K562 (cell line): ENCODE data around the gene FOXK2. TPM values are rescaled to one million over a fixed set of nuclear protein-coding genes. Genes with fewer than 3 reads are reported as not detected.

Experiments used
- ATF1 ChIP-seq, 2 experiments: fragments of 450-650 bp in 1 of 2; IDR thresholded peaks; 2 replicates each; pipeline ENCODE4 v1.6.1; 2016; ENCODE audit warnings: missing compliant biosample characterization in 1 of 2, missing genetic modification characterization in 1 of 2
- CBFA2T2 ChIP-seq: fragments of 450-650 bp; conservative IDR thresholded peaks from 2 replicates; pipeline ENCODE4 v1.6.1; 2017; ENCODE audit warnings: mild to moderate bottlenecking
- CHD1 ChIP-seq: fragments of 200-600 bp; sonication (generic); IDR thresholded peaks from one replicate; pipeline ENCODE4 v1.6.1; 2012; ENCODE audit warnings: mild to moderate bottlenecking, moderate library complexity, low read length, inconsistent platforms
- IFI16 ChIP-seq: fragments of 250-450 bp; sonication (Bioruptor Pico); IDR thresholded peaks from 2 replicates; pipeline ENCODE4 v2.1.2; 2022; ENCODE audit warnings: mild to moderate bottlenecking, inconsistent platforms
- JUN ChIP-seq, 2 experiments: sonication (generic) in 1 of 2; formaldehyde crosslinking in 1 of 2; IDR thresholded peaks; 2 replicates each; pipeline versions ENCODE4 v1.6.1 to v1.8.0; 2012 to 2022; ENCODE audit warnings: borderline replicate concordance in 2 of 2, mild to moderate bottlenecking in 2 of 2, improper control_type of control experiment in 1 of 2, low read depth in 1 of 2, low read length in 1 of 2, missing genetic modification reagents in 1 of 2
- KLF6 ChIP-seq: fragments of 250-450 bp; sonication (Bioruptor Pico); IDR thresholded peaks from 2 replicates; pipeline ENCODE4 v1.4.0; 2020; ENCODE audit warnings: mild to moderate bottlenecking, moderate library complexity, borderline replicate concordance
- YY1 ChIP-seq, 3 experiments: IDR thresholded peaks; 2 replicates each; pipeline ENCODE4 v1.6.1; 2011; ENCODE audit warnings: low read length in 2 of 3, mild to moderate bottlenecking in 2 of 3, moderate library complexity in 2 of 3, borderline replicate concordance in 1 of 3, control low read depth in 1 of 3, low read depth in 1 of 3; ENCODE audit not compliant: insufficient read depth in 3 of 3, insufficient replicate concordance in 2 of 3, control insufficient read depth in 1 of 3, insufficient read length in 1 of 3; ENCODE audit errors: extremely low read depth in 1 of 3
- ZNF140 ChIP-seq: fragments of 250-450 bp; sonication (Bioruptor Pico); IDR thresholded peaks from 2 replicates; pipeline ENCODE4 v1.8.0; 2021; ENCODE audit warnings: moderate library complexity, mild to moderate bottlenecking, inconsistent platforms
- ZNF174 ChIP-seq: fragments of 250-450 bp; sonication (Bioruptor Pico); IDR thresholded peaks from 2 replicates; pipeline ENCODE4 v1.4.0; 2020; ENCODE audit warnings: mild to moderate bottlenecking
- polyA plus RNA-seq, 8 experiments: library from polyadenylated mRNA; depleted of rRNA in 4 of 8; stranded (reverse) in 5 of 8; unstranded in 3 of 8; fragments of >200 nt; fragmentation: Nextera tagmentation in 2 of 8; fragmentation: Illumina TruSeq in 1 of 8; extraction: Ambion mirVana in 2 of 8; extraction: Trizol in 1 of 8; gene quantifications; 2 replicates each; pipeline versions ENCODE4 v1.2.1 to v1.2.3, GENCODE V29; 2011 to 2014; ENCODE audit warnings: inconsistent platforms in 1 of 8, missing spikeins in 1 of 8
- total RNA-seq, 7 experiments: library from RNA; depleted of rRNA in 6 of 7; stranded (reverse); fragments of >200 nt in 6 of 7; fragmentation: Illumina TruSeq in 2 of 7; extraction: Trizol in 2 of 7; gene quantifications; 2 replicates each; pipeline versions ENCODE4 v1.2.1 to v1.2.3, GENCODE V29; 2011 to 2021; ENCODE audit warnings: low replicate concordance in 1 of 7
- TF ChIP-seq, protein P1 (sequence below), 2 experiments: IDR thresholded peaks; 2 replicates each; pipeline ENCODE4 v1.6.1; 2012; ENCODE audit warnings: improper control_type of control experiment in 2 of 2, low read depth in 2 of 2, low read length in 2 of 2, borderline replicate concordance in 1 of 2
- TF ChIP-seq, protein P2 (sequence below): fragments of 450-650 bp; IDR thresholded peaks from 2 replicates; pipeline ENCODE4 v1.6.1; 2016
- TF ChIP-seq, protein P3 (sequence below): sonication (generic); formaldehyde crosslinking; IDR thresholded peaks from 2 replicates; pipeline ENCODE4 v1.8.1; 2022; ENCODE audit warnings: missing genetic modification reagents
- TF ChIP-seq, protein P4 (sequence below), 2 experiments: fragments of 450-650 bp in 1 of 2; IDR thresholded peaks; 2 replicates each; pipeline ENCODE4 v1.6.1; 2011 to 2017; ENCODE audit warnings: low read depth in 2 of 2, antibody characterized with exemption in 1 of 2, borderline replicate concordance in 1 of 2, low read length in 1 of 2, mild to moderate bottlenecking in 1 of 2, mixed read lengths in 1 of 2; ENCODE audit not compliant: control insufficient read depth in 1 of 2
- TF ChIP-seq, protein P5 (sequence below), 2 experiments: fragments of 450-650 bp; IDR thresholded peaks; 2 replicates each; pipeline ENCODE4 v1.6.1; 2016

FOXK2 gene
- total and polyA plus RNA-seq, 9 of the 15 experiments (the other 6 are each of a cell fraction or from before 2014, with no cell fraction given) = 3.0 to 86.0 (median 44.1) TPM

DNA sequence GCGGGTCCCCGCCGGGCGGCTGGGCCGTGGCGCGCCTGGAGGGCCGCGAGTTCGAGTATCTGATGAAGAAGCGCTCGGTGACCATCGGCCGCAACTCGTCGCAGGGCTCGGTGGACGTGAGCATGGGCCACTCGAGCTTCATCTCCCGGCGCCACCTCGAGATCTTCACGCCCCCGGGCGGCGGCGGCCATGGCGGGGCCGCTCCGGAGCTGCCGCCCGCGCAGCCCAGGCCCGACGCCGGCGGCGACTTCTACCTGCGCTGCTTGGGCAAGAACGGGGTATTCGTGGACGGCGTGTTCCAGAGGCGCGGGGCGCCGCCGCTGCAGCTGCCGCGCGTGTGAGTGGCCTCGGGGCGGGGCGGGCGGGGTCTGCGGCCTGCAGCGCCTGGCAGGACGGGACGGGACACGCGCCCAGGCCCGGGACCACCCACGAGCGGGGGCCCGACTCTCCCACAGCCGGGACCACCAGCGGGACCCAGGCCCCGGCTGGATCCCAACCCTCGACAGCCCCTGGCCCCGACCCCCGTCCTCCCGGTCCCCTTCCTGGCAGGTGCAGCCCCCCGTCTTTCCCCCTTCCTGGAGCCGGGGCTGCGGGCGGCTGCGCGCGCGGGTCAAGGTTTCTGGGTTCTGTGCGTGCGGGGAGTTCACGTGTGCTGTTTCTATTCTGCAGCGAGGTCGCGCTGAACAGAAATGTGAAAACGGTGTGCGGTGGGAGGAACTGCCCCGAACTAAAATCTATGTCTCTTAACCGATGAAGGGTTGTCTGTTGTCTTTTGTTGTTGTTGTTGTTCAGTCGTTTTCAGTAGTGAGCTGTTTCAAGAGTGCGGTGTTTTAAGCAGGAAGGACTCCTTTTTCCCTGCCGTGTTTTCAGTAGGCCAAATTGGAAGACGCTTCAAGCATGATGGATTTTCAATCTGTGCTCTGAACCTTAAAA, 705 bp downstream of the FOXK2 start (continued):
- TF ChIP-seq CHD1 = peak; percentile 85
- TF ChIP-seq ZNF140 (CRISPR knock-in tag) = no peak
- no peak for TF ChIP-seq ZNF174
- TF ChIP-seq IFI16 (CRISPR knock-in tag) = no peak
- no peak for TF ChIP-seq KLF6
- TF ChIP-seq ATF1 (CRISPR knock-in tag; IDR thresholded peaks at IDR 0.05) = no peak
- TF ChIP-seq ATF1 (tag; IDR thresholded peaks at IDR 0.05) = no peak
- TF ChIP-seq, protein P1, sequence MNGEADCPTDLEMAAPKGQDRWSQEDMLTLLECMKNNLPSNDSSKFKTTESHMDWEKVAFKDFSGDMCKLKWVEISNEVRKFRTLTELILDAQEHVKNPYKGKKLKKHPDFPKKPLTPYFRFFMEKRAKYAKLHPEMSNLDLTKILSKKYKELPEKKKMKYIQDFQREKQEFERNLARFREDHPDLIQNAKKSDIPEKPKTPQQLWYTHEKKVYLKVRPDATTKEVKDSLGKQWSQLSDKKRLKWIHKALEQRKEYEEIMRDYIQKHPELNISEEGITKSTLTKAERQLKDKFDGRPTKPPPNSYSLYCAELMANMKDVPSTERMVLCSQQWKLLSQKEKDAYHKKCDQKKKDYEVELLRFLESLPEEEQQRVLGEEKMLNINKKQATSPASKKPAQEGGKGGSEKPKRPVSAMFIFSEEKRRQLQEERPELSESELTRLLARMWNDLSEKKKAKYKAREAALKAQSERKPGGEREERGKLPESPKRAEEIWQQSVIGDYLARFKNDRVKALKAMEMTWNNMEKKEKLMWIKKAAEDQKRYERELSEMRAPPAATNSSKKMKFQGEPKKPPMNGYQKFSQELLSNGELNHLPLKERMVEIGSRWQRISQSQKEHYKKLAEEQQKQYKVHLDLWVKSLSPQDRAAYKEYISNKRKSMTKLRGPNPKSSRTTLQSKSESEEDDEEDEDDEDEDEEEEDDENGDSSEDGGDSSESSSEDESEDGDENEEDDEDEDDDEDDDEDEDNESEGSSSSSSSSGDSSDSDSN (IDR thresholded peaks at IDR 0.05; ENCODE audit: borderline replicate concordance in 1 of 2, low read depth in 2 of 2, low read length in 2 of 2) = peak; percentile 38 to 44; a peak in 2 of 4 replicates
- no peak for TF ChIP-seq CBFA2T2
- TF ChIP-seq, protein P2, sequence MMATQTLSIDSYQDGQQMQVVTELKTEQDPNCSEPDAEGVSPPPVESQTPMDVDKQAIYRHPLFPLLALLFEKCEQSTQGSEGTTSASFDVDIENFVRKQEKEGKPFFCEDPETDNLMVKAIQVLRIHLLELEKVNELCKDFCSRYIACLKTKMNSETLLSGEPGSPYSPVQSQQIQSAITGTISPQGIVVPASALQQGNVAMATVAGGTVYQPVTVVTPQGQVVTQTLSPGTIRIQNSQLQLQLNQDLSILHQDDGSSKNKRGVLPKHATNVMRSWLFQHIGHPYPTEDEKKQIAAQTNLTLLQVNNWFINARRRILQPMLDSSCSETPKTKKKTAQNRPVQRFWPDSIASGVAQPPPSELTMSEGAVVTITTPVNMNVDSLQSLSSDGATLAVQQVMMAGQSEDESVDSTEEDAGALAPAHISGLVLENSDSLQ = no peak
- TF ChIP-seq, protein P3, sequence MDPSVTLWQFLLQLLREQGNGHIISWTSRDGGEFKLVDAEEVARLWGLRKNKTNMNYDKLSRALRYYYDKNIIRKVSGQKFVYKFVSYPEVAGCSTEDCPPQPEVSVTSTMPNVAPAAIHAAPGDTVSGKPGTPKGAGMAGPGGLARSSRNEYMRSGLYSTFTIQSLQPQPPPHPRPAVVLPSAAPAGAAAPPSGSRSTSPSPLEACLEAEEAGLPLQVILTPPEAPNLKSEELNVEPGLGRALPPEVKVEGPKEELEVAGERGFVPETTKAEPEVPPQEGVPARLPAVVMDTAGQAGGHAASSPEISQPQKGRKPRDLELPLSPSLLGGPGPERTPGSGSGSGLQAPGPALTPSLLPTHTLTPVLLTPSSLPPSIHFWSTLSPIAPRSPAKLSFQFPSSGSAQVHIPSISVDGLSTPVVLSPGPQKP (CRISPR knock-in tag) = no peak
- no peak for TF ChIP-seq JUN (IDR thresholded peaks at IDR 0.05; ENCODE audit: borderline replicate concordance, low read depth, low read length)
- no peak for TF ChIP-seq JUN (CRISPR knock-in tag; IDR thresholded peaks at IDR 0.05; ENCODE audit: borderline replicate concordance)
- TF ChIP-seq, protein P4, sequence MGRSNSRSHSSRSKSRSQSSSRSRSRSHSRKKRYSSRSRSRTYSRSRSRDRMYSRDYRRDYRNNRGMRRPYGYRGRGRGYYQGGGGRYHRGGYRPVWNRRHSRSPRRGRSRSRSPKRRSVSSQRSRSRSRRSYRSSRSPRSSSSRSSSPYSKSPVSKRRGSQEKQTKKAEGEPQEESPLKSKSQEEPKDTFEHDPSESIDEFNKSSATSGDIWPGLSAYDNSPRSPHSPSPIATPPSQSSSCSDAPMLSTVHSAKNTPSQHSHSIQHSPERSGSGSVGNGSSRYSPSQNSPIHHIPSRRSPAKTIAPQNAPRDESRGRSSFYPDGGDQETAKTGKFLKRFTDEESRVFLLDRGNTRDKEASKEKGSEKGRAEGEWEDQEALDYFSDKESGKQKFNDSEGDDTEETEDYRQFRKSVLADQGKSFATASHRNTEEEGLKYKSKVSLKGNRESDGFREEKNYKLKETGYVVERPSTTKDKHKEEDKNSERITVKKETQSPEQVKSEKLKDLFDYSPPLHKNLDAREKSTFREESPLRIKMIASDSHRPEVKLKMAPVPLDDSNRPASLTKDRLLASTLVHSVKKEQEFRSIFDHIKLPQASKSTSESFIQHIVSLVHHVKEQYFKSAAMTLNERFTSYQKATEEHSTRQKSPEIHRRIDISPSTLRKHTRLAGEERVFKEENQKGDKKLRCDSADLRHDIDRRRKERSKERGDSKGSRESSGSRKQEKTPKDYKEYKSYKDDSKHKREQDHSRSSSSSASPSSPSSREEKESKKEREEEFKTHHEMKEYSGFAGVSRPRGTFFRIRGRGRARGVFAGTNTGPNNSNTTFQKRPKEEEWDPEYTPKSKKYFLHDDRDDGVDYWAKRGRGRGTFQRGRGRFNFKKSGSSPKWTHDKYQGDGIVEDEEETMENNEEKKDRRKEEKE (IDR thresholded peaks at IDR 0.05; ENCODE audit: borderline replicate concordance in 1 of 2, control insufficient read depth in 1 of 2, low read depth in 2 of 2, low read length in 1 of 2) = no peak
- peak; percentile 59 to 90 (median 81) for TF ChIP-seq YY1 (IDR thresholded peaks at IDR 0.05; ENCODE audit: borderline replicate concordance in 1 of 3, control insufficient read depth in 1 of 3, extremely low read depth in 1 of 3, insufficient read depth in 3 of 3, insufficient read length in 1 of 3, insufficient replicate concordance in 2 of 3, low read depth in 1 of 3, low read length in 2 of 3)
- TF ChIP-seq, protein P5, sequence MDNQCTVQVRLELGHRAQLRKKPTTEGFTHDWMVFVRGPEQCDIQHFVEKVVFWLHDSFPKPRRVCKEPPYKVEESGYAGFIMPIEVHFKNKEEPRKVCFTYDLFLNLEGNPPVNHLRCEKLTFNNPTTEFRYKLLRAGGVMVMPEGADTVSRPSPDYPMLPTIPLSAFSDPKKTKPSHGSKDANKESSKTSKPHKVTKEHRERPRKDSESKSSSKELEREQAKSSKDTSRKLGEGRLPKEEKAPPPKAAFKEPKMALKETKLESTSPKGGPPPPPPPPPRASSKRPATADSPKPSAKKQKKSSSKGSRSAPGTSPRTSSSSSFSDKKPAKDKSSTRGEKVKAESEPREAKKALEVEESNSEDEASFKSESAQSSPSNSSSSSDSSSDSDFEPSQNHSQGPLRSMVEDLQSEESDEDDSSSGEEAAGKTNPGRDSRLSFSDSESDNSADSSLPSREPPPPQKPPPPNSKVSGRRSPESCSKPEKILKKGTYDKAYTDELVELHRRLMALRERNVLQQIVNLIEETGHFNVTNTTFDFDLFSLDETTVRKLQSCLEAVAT (IDR thresholded peaks at IDR 0.05) = peak in 1 of 2 experiments; percentile 34; a peak in 1 of 4 replicates
